ENCODE data around the gene CCDC157.

- TF ChIP-seq POLR2A (IDR thresholded peaks at IDR 0.05) (no peak), CTCF (IDR thresholded peaks at IDR 0.05) (no peak)
Measured at GRCh38 chr22:30354644-30355043, 2.2 kb upstream of the CCDC157 start.
